DMS153 treated with DMSO at 0.1 percent for 48 hours (cell line): ENCODE results near the gene SLC35D2.

Experiments
- DNase-seq: peaks from one replicate; lab custom pipeline; 2025; ENCODE audit not compliant: unreplicated experiment; lab: John Stamatoyannopoulos, UW

SLC35D2 gene

DNA sequence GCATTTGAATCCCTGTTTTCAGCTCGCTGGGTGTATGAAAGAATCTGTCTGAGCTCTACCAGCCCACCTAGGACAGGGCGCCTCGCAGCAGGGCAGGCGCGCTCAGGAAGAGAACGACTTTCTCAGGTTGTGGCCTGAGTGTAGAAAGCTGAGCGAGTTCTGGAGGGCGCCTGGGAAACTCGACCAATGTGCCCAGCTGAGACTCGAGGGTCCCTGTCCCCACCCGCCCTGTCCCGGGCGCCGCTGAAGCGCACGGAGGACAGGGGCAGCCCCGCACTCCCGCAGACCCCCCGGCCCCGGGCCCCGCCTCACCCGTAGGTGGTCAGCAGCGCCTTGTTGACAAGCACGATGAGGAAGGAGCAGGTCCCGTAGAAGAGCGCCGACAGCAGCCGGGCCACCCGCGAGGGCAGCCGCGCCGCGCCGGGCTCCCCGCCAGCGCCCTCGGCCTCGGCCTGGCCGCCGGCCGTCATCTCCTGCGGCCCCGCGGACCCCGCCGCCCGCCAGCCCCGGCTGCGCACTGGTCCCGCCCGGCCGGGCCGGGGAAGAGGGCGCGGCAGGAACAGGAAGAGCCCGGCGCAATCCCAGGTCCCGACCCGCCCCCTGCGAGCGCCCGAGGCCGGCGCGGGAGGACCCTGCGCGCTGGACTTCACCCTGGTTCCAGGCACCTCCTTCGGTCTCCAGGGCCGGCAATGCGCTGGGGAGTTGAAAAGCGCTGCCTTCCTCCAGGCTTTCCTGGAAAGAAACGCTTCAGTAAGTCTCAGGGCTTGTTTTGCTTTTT is at the start of gene SLC35D2:
Gene SLC35D2 (minus strand): TSS at position 547 of the 778 bp plus-strand sequence. CDS start 77 bp downstream, at position 470.
- DNase-seq = peak; percentile 12

DNA sequence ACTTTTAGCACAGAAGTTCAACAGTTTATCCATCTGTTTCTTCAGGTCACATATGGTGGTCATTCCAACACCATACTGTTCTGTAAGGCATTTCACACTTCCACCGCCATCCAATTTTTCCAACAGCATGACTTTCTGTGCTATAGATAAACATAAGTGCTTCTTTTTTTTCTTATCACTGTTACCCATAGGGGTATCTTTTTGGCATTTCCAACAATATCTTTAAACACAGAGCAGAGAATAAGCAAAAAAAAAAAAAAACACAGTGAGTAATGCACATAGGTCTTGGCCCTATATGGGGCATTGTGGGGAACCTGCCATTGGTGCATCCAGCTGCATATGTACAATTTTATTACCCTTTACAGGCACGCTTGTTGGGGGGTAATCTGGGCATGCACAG is 46.9 kb upstream of the SLC35D2 start:
- DNase-seq = no peak

DNA sequence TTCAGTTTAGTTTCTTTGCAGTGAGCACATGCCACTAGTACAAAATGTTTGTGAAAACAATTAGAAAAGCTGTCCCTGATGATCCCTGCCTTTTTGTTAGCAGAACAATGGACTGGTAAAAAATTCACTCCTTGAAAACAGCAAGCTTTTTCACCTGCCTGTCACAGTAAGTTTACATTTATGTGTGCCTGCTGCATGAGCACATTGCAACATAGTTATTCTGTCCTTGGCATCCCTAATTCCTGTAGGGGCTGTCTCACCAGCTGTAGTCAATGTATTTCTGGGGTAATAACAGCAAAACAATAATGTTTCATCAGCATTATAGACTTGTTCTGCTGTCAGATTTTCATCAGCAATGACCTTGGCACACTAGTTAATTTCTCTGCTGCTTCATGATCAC is 46.2 kb upstream of the SLC35D2 start:
- no peak for DNase-seq

DNA sequence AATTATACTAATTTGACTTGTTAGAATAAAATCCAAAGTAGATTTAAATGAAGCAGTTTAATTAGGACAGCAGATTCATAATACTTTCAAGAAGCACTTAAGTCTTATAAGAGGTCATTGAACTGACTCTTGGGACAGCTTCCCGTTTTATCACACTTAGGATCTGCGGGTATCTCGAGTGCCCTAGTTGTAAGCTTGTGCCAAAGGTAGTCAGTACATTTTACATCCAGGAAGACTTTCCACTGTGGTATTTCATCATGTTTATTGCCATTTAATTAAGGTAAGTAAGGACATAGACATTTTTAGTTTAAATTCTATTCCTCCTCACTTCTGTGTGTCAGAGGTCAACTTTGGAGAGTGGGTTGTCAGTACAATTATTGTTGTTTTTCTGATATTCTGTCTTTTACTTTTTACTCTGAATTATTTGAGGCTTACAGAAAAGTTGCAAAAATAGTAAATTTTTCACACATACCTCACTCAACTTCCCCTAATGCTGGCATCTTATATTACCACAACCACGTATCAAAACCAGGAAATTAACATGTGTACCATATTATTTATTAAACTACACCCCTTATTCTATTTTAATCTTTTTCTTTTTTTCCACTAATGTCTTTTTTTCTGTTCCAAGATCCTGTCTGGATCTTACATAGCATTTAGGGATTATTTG is 42.1 kb upstream of the SLC35D2 start:
- DNase-seq = no peak

DNA sequence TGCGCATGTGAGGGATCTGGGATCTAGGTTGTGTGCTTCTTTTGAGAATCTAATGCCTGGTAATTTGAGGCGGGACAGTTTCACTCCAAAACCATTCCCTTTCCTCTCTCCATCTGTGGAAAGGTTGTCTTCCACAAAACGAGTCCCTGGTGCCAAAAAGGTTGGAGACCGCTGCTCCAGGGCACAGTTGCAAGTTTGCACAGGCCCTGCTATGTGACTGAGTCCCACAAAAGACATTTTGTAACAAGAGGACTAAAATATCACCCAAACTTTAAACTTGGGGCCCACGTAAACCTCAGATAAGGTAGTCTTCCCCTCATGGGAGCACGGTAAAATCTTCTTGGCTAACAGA is 40.5 kb upstream of the SLC35D2 start:
- DNase-seq = no peak

DNA sequence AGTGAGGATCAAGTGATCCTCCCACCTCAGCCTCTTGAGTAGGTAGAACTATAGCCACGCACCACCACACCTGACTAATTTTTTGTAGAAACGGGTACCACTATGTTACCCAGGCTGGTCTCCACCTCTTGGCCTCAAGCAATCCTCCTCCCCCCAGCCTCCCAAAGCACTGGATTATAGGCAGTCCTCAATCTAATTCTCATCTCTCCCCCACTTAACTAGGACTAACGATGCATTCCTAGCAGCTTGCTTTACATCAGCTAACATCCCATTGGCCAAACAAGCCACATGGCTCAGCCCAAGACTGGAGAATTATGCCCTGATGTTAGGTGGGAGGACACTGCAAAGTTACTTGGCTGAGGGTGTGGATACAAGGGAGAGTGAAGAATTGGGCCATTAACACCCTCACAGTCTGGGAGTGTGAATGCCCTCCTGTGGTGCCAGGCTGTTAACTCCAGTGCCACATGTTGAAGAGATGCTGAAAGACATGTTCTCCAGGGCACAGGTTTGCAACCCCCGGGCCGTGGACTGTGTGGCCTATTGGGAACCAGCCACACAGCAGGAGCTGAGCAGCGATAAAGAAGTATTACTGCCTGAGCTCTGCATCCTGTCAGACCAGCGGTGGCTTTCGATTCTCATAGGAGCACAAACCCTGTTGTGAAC is 39.9 kb upstream of the SLC35D2 start:
- no peak for DNase-seq

DNA sequence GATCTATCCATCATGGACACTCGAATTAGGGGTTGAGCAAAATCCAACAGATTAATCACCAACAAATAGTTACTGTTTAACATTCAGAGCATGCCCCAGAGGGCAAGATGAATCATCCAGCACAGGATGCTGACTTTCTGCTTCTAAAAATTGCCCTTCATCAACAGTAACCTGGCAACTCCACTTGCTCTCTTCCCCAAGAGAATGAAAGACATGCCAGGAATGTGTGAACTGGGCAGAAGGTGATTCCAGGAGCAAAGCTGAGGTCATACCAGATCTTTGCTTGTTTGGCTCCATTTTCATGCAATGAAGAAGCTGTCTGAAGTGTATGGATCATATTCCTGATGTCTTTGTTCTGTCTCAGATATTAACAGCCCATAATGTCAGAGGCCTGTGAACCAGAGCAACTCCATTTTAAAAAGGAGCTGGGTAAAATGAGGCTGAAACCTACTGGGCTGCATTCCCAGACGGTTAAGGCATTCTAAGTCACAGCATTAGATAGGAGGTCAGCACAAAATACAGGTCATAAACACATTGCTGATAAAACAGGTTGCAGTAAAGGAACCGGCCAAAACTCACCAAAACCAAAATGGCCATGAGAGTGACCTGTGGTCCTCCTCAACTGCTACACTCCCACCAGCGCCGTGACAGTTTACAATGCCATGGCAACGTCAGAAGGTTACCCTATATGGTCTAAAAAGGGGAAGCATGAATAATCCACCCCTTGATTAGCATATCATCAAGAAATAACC is 37.1 kb upstream of the SLC35D2 start:
- peak; percentile 5 for DNase-seq

DNA sequence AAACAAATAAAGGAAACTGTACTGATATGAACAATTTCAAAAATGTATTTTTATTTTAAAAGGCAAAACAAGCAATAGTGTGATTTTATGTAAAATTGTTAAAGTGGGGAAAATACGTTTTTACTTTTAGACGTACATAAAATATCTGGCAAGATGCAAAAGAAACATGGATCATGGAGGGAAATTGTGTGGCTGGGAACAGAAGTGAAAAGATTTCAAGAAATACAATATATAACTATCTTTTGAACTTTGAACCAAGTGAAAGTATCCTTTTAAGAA is 36.1 kb upstream of the SLC35D2 start:
- no peak for DNase-seq

DNA sequence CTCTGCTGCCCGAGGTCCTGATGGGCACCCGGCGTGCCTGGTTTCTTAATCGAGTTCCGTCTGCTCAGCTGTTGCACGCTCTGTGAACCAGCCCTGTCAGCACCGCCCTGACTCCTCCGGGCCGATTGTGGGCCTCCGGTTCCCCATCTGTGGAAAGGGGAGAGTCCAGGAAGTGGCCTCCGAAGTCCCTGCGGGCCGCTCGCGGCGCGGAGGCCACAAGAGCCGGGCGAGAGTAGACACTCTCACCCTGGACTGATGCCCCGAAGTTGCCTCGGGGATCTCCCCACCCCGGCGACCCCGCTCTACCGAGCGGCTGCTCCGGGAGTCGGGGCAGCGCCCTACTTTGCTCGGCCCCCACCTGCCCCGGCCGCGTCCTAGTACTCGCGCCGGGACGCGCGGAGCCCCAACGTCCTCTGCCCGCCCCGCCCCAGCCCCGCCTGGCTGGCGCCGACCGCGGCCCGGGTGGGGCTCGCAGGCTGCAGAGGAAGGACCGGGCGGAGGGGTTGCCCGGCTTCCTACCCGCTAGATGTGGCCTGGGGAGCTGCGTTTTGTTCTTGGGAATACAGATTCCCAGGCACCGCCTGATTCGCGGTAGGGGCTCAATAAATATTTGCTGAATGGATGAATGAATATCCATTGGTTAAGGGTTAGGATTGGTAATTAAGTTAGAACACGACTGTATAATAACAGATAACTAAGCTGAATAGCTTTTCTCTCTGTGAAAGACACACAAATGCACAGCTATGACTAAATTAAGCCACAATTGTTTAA is 35.6 kb upstream of the SLC35D2 start:
- peak; percentile 60 for DNase-seq

DNA sequence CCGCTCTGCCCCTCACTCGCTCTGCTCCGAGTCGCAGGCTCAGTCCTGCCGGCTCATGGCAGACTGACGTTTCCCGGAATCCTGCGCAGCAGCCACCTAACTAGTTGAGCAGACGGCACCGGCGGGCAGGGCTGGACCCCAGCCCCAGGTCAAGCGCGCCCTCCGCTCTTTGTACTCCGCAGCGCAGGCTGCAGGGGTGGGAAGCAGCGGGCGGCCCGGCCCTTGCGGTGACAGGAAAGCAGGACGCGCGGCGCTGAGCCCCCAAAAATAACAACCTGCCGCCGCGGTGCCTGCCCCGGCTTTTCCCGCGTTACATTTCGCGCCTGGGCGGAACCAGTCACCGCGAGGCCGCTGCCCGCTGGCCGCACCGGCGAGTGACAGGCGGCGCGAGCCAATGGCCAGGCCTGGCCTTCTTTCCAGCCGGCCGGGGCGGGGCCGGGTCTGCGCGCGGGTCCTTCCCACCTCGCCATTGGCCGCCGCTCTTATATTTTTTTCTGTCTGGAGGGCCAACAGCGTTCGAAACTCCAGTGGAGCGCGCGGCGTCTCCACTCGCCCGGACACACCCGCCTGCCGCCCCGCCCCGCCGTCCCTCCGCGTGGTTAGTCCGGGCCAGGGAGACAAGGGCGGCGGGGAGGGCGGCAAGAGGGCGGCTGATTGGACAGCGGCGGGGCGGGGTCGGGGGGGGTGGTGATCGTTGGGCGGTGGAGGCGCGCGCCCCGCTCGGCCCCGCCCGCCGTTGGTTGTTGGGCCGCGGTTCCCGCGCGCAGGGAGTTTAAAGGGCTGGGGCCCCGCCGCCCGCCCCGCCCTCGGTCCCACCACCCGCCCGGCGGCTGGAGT is 34.8 kb upstream of the SLC35D2 start, which contains the start of gene ZNF367:
Gene ZNF367 (minus strand): TSS at position 288 of the 837 bp plus-strand sequence. CDS start 338 bp downstream, outside the sequence.
- peak; percentile 95 for DNase-seq

DNA sequence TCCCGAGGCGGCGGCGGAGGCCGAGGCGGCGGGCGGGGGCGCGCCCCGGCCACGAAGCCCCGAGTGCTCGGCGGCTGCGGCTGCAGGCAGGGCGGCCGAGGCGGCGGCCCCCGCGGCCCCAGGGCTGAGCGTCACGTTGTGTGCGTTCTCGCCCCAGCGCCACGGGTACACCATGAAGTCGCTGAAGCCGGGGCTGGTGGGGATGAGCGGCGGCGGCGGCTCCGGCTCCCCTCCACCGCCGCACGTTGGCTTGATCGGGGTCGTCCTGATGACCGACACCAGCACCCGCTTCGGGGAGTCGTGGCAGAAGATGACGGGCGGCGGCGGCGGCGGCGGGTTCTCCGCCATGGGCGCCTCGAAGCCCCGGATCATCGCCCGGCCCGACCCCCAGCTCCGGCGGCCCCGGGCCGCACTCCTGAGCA is 34.2 kb upstream of the SLC35D2 start:
- no peak for DNase-seq

DNA sequence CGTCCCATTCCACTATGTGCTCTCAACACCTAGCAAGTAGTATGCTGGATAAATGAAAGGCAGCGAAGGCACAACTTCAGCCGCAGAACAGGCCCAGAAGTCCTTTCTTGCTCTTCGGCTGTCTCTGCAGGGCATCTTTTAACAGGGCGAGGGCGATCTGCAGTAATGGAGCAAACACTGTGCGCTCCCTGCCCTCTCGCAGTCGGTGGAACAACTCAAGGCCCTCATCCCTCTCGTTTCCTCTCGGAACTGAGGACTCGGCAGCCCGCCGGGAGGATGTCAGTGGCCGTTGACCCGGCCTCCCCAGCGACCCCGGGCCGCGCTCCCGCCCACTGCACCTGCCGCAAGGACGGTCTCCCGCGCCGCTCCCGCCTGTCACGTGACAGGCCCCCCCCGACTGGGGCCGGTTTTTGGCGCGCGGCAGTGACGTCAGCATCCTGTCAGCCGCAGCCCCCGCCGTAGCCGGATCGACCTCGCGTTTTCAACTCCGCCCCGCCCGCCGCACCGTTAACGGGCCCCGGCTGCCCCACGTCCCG is 33.6 kb upstream of the SLC35D2 start:
- DNase-seq = peak; percentile 61

DNA sequence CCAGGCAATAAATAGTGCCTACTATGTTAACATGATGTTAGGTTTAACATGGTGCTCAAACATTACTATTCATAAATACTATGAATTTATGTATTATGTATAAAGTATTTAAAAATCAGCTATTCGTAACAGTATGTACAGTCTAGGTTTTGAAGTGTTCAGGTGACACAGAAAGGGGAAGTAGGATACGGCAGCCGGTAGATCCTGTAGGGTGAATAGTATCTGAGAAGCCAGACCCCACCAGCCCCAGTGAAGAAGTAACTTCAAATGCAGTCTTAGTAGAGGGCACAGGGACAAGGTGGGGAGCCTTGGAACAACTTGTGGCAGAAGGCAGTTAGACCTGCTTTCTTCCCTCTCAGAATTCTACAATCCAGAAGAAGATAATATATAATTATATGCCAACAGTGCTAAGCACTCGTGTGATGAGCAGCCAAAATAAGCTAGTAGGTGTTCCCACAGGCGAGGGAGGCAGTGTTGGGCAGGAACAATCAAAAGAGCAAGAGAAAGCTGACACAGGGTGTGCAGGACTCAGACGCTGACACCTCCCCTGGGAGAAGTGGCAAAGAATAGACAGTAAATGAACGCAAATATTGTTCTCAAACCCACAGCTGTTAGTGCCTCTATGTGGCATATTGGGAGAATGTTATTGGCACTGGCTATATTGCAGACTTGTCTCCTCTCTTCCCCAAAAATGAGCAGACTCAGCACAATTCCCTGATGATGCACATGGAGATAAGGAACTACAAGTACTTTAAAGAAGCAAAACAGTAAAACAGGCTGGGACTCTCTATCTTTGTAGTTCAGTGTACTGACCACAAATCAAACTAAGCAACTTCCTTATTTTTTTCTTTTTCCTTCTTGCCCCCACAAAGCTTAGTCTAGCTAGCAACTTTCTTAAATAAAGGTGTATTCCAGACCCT is 30.1 kb upstream of the SLC35D2 start:
- DNase-seq = peak; percentile 41

DNA sequence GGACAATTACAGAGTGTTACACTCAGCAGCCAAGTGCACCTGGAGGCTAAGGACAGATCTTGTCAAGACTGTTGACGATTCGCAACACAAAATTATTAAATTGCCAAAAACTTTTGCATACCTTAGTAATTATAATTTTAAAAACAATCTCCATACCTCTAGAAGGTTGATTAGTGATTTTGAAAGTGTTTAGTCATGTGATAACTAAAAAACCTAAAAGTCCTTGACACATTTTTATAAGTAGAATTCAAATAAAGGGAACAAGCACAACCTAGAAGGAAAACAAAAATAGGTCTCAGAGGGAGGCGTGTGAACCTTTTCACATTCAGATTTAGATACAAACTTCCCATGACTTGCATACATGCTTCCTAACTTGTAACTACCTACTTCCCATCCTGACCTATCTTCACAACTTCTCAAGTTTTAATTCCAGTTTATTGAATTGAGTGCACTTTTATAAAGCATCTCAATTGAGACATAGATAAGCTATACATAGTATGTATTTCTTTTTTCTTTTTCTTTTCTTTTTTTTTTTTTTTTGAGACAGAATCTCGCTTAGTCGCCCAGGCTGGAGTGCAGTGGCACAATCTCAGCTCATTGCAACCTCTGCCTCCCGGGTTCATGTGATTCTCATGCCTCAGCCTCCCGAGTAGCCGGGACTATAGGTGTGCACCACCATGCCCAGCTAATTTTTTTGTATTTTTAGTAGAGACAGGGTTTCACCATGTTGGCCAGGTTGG is 28.8 kb upstream of the SLC35D2 start:
- DNase-seq = no peak

DNA sequence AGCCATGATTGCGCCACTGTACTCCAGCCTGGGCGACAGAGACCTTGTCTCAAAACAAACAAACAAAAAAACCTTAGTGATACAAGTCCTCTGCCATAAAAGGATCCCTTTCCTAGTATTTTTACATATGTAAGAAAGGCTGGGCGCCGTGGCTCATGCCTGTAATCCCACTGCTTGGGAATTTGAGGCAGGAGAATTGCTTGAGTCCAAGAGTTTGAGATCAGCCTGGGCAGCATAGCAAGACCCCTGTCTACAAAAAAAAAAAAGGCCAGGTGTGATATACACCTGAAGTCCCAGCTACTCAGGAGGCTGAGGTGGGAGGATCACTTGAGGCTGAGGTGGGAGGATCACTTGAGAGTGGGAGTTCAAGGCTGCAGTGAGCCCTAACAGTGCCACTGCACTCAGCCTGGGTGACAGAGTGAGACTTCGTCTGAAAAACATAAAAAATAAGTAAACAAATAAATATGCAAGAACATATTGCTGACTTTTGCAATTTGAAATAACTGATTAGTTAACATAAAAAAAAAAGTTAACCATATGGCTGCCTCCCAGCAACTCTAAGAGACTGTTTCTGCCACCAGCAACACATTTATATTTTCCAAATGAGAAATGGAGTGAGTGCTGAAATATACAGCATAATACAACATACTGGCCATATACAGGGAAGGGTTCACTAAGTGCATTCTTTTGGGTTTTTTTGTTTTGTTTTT is 27.8 kb upstream of the SLC35D2 start:
- DNase-seq = no peak

DNA sequence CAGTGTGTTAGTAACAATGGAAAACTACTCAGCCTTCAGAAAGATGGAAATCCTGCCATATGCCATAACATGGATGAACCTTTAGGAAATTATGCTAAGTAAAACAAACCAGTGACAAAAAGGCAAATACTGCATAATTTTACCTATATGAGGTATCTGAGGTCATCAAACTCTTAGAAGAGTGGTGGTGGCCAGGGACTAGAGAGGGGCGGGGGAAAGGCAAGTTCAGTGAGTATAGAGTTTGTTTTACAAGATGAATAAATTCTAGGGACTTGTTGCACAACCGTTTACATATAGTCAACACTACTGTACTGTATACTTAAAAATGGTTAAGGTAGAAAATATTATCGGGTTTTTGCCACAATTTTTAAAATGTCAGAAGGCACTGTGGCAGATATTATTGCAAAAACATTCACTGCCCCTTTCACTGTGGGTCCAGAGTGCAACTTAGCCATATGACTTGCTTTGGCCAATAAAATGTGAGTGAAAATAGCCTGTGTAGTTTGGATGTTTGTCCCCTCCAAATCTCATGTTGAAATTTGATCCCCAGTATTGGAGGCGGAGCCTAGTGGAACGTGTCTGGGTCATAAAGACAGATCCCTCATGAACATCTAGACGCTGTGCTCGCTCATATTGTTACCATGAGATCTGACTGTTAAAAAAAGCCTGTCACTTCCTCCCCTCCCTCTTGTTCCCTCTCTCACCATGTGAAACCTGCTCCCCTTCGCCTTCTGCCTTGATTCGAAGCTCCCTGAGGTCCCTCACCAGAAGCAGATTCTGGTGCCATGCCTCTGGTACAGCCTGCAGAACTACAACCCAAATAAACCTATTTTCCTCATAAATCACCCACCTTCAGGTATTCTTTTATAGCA is 25.1 kb upstream of the SLC35D2 start:
- no peak for DNase-seq
